Prostate gland (tissue), 2 donors: ENCODE measurements around the gene PODXL2.

ENCODE experiments used
- POLR2AphosphoS5 ChIP-seq: sonication (generic); formaldehyde crosslinking; IDR thresholded peaks from one replicate; pipeline ENCODE4 v1.6.1; 2017; ENCODE audit warnings: antibody characterized with exemption
- TF ChIP-seq, protein P1 (sequence below), 4 experiments: fragments of 200-600 bp in 2 of 4; fragments of 450-650 bp in 2 of 4; sonication (generic) in 2 of 4; IDR thresholded peaks; 1 replicate in 3 of 4; 2 replicates in 1 of 4; pipeline ENCODE4 v1.5.1; 2016 to 2019; ENCODE audit warnings: antibody characterized with exemption in 4 of 4, mild to moderate bottlenecking in 2 of 4, moderate library complexity in 2 of 4

DNA sequence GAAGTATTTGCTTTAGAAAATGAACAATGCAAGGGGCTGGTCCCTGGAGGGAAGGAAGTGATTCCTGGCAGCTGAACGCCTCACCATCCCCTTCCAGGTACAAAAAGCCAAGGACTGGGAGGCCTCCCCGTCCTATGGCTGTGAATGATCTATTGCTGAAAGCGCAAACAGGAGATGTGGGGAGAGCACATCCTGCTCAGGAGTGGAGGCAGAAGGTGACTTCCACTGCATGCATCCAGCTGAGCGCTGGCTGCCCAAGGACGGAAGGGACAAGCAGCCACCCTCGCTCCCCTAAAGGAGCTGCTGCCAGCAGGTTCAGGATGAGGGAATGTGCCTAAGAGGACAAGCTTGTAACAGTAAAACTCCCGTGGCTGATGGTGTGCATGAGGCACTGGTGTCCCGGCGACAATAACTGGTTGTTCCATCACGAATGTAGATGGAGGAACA, 85.2 kb downstream of the PODXL2 start:
- TF ChIP-seq, protein P1, sequence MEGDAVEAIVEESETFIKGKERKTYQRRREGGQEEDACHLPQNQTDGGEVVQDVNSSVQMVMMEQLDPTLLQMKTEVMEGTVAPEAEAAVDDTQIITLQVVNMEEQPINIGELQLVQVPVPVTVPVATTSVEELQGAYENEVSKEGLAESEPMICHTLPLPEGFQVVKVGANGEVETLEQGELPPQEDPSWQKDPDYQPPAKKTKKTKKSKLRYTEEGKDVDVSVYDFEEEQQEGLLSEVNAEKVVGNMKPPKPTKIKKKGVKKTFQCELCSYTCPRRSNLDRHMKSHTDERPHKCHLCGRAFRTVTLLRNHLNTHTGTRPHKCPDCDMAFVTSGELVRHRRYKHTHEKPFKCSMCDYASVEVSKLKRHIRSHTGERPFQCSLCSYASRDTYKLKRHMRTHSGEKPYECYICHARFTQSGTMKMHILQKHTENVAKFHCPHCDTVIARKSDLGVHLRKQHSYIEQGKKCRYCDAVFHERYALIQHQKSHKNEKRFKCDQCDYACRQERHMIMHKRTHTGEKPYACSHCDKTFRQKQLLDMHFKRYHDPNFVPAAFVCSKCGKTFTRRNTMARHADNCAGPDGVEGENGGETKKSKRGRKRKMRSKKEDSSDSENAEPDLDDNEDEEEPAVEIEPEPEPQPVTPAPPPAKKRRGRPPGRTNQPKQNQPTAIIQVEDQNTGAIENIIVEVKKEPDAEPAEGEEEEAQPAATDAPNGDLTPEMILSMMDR (IDR thresholded peaks at IDR 0.05): no peak
- peak; percentile 29 for TF ChIP-seq POLR2AphosphoS5
